ENCODE measurements around the gene CDH4.

CDH4 gene

GRCh38 chr20:61303675-61304074 is 51.6 kb downstream of the CDH4 start:
- Histone ChIP-seq H3K27me3 (ENCODE audit: control insufficient read depth in 1 of 2, insufficient read depth in 2 of 2, low read length in 2 of 2) (peaks cover 0 to 10% of the 10 kb centered on the region in 2 donors), H3K4me3 (ENCODE audit: low read depth in 1 of 2, low read length in 2 of 2) (no peak overlapping the region), H3K36me3 (ENCODE audit: insufficient read depth, low read length) (no peaks in the 10 kb centered on the region), H3K4me1 (ENCODE audit: insufficient read depth, low read length) (peaks cover 12% of the 10 kb centered on the region), H3K27ac (ENCODE audit: low read depth, low read length) (no peak overlapping the region), H3K9me3 (ENCODE audit: low read length) (no peaks in the 10 kb centered on the region), H3K9ac (ENCODE audit: low read length) (no peak overlapping the region)

GRCh38 chr20:61304750-61305149 is 52.7 kb downstream of the CDH4 start:
- no peaks in the 10 kb centered on the region for H3K36me3 ChIP-seq (ENCODE audit: insufficient read depth, low read length)
- no peak overlapping the region for H3K4me3 ChIP-seq (ENCODE audit: low read depth in 1 of 2, low read length in 2 of 2)
- H3K9ac ChIP-seq (ENCODE audit: low read length) = no peak overlapping the region
- H3K9me3 ChIP-seq (ENCODE audit: low read length) = no peaks in the 10 kb centered on the region
- peaks cover 3% of the 10 kb centered on the region for H3K4me1 ChIP-seq (ENCODE audit: insufficient read depth, low read length)
- no peak overlapping the region for H3K27ac ChIP-seq (ENCODE audit: low read depth, low read length)
- H3K27me3 ChIP-seq (ENCODE audit: control insufficient read depth in 1 of 2, insufficient read depth in 2 of 2, low read length in 2 of 2) = peaks cover 0 to 10% of the 10 kb centered on the region in 2 donors

GRCh38 chr20:61306937-61307475 is 54.9 kb downstream of the CDH4 start:
- Histone ChIP-seq H3K9me3 (ENCODE audit: low read length) (no peaks in the 10 kb centered on the region), H3K4me1 (ENCODE audit: insufficient read depth, low read length) (no peaks in the 10 kb centered on the region), H3K9ac (ENCODE audit: low read length) (no peak overlapping the region), H3K27ac (ENCODE audit: low read depth, low read length) (no peak overlapping the region), H3K4me3 (ENCODE audit: low read depth in 1 of 2, low read length in 2 of 2) (no peak overlapping the region), H3K27me3 (ENCODE audit: control insufficient read depth in 1 of 2, insufficient read depth in 2 of 2, low read length in 2 of 2) (peaks cover 0 to 10% of the 10 kb centered on the region in 2 donors), H3K36me3 (ENCODE audit: insufficient read depth, low read length) (no peaks in the 10 kb centered on the region)

GRCh38 chr20:61307686-61308476 is 55.8 kb downstream of the CDH4 start:
- H3K4me1 ChIP-seq (ENCODE audit: insufficient read depth, low read length) = no peaks in the 10 kb centered on the region
- H3K9ac ChIP-seq (ENCODE audit: low read length) = no peak overlapping the region
- no peaks in the 10 kb centered on the region for H3K36me3 ChIP-seq (ENCODE audit: insufficient read depth, low read length)
- no peaks in the 10 kb centered on the region for H3K9me3 ChIP-seq (ENCODE audit: low read length)
- peaks cover 0 to 10% of the 10 kb centered on the region in 2 donors for H3K27me3 ChIP-seq (ENCODE audit: control insufficient read depth in 1 of 2, insufficient read depth in 2 of 2, low read length in 2 of 2)
- H3K4me3 ChIP-seq (ENCODE audit: low read depth in 1 of 2, low read length in 2 of 2) = no peak overlapping the region
- H3K27ac ChIP-seq (ENCODE audit: low read depth, low read length) = no peak overlapping the region

- Histone ChIP-seq H3K9me3 (ENCODE audit: low read length) (no peaks in the 10 kb centered on the region), H3K27ac (ENCODE audit: low read depth, low read length) (no peak overlapping the region), H3K27me3 (ENCODE audit: control insufficient read depth in 1 of 2, insufficient read depth in 2 of 2, low read length in 2 of 2) (peaks cover 0 to 10% of the 10 kb centered on the region in 2 donors), H3K4me3 (ENCODE audit: low read depth in 1 of 2, low read length in 2 of 2) (no peak overlapping the region), H3K4me1 (ENCODE audit: insufficient read depth, low read length) (no peaks in the 10 kb centered on the region), H3K36me3 (ENCODE audit: insufficient read depth, low read length) (no peaks in the 10 kb centered on the region), H3K9ac (ENCODE audit: low read length) (no peak overlapping the region)
Observed at GRCh38 chr20:61308477-61308774, 56.4 kb downstream of the CDH4 start.

GRCh38 chr20:61310954-61311353 is 58.9 kb downstream of the CDH4 start:
- Histone ChIP-seq H3K27ac (ENCODE audit: low read depth, low read length) (no peak overlapping the region), H3K27me3 (ENCODE audit: control insufficient read depth in 1 of 2, insufficient read depth in 2 of 2, low read length in 2 of 2) (peaks cover 0 to 15% of the 10 kb centered on the region in 2 donors), H3K4me1 (ENCODE audit: insufficient read depth, low read length) (no peaks in the 10 kb centered on the region), H3K9ac (ENCODE audit: low read length) (no peak overlapping the region), H3K4me3 (ENCODE audit: low read depth in 1 of 2, low read length in 2 of 2) (no peak overlapping the region), H3K36me3 (ENCODE audit: insufficient read depth, low read length) (no peaks in the 10 kb centered on the region), H3K9me3 (ENCODE audit: low read length) (no peaks in the 10 kb centered on the region)

- H3K9me3 ChIP-seq (ENCODE audit: low read length) = no peaks in the 10 kb centered on the region
- peaks cover 0 to 15% of the 10 kb centered on the region in 2 donors for H3K27me3 ChIP-seq (ENCODE audit: control insufficient read depth in 1 of 2, insufficient read depth in 2 of 2, low read length in 2 of 2)
- no peaks in the 10 kb centered on the region for H3K4me1 ChIP-seq (ENCODE audit: insufficient read depth, low read length)
- H3K36me3 ChIP-seq (ENCODE audit: insufficient read depth, low read length) = no peaks in the 10 kb centered on the region
- no peak overlapping the region for H3K9ac ChIP-seq (ENCODE audit: low read length)
- no peak overlapping the region for H3K27ac ChIP-seq (ENCODE audit: low read depth, low read length)
- no peak overlapping the region for H3K4me3 ChIP-seq (ENCODE audit: low read depth in 1 of 2, low read length in 2 of 2)
Observed at GRCh38 chr20:61311656-61312387, 59.8 kb downstream of the CDH4 start.

- Histone ChIP-seq H3K4me1 (ENCODE audit: insufficient read depth, low read length) (no peaks in the 10 kb centered on the region), H3K36me3 (ENCODE audit: insufficient read depth, low read length) (no peaks in the 10 kb centered on the region), H3K9me3 (ENCODE audit: low read length) (no peaks in the 10 kb centered on the region), H3K9ac (ENCODE audit: low read length) (no peak overlapping the region), H3K27me3 (ENCODE audit: control insufficient read depth in 1 of 2, insufficient read depth in 2 of 2, low read length in 2 of 2) (peaks cover 0 to 6% of the 10 kb centered on the region in 2 donors), H3K4me3 (ENCODE audit: low read depth in 1 of 2, low read length in 2 of 2) (no peak overlapping the region), H3K27ac (ENCODE audit: low read depth, low read length) (no peak overlapping the region)
Observed at GRCh38 chr20:61312925-61313324, 60.9 kb downstream of the CDH4 start.

- Histone ChIP-seq H3K27ac (ENCODE audit: low read depth, low read length) (no peak overlapping the region), H3K4me3 (ENCODE audit: low read depth in 1 of 2, low read length in 2 of 2) (no peak overlapping the region), H3K4me1 (ENCODE audit: insufficient read depth, low read length) (no peaks in the 10 kb centered on the region), H3K9ac (ENCODE audit: low read length) (no peak overlapping the region), H3K9me3 (ENCODE audit: low read length) (no peaks in the 10 kb centered on the region), H3K36me3 (ENCODE audit: insufficient read depth, low read length) (no peaks in the 10 kb centered on the region), H3K27me3 (ENCODE audit: control insufficient read depth in 1 of 2, insufficient read depth in 2 of 2, low read length in 2 of 2) (peaks cover 0 to 9% of the 10 kb centered on the region in 2 donors)
Observed at GRCh38 chr20:61313396-61313795, 61.3 kb downstream of the CDH4 start.

GRCh38 chr20:61314326-61315010 is 62.4 kb downstream of the CDH4 start:
- Histone ChIP-seq H3K27me3 (ENCODE audit: control insufficient read depth in 1 of 2, insufficient read depth in 2 of 2, low read length in 2 of 2) (peaks cover 0 to 13% of the 10 kb centered on the region in 2 donors), H3K27ac (ENCODE audit: low read depth, low read length) (no peak overlapping the region), H3K36me3 (ENCODE audit: insufficient read depth, low read length) (no peaks in the 10 kb centered on the region), H3K9ac (ENCODE audit: low read length) (no peak overlapping the region), H3K4me3 (ENCODE audit: low read depth in 1 of 2, low read length in 2 of 2) (no peak overlapping the region), H3K9me3 (ENCODE audit: low read length) (no peaks in the 10 kb centered on the region), H3K4me1 (ENCODE audit: insufficient read depth, low read length) (no peaks in the 10 kb centered on the region)

GRCh38 chr20:61315319-61315718 is 63.3 kb downstream of the CDH4 start:
- Histone ChIP-seq H3K4me3 (ENCODE audit: low read depth in 1 of 2, low read length in 2 of 2) (no peak overlapping the region), H3K9ac (ENCODE audit: low read length) (no peak overlapping the region), H3K9me3 (ENCODE audit: low read length) (no peaks in the 10 kb centered on the region), H3K27me3 (ENCODE audit: control insufficient read depth in 1 of 2, insufficient read depth in 2 of 2, low read length in 2 of 2) (peaks cover 0 to 13% of the 10 kb centered on the region in 2 donors), H3K4me1 (ENCODE audit: insufficient read depth, low read length) (no peaks in the 10 kb centered on the region), H3K36me3 (ENCODE audit: insufficient read depth, low read length) (no peaks in the 10 kb centered on the region), H3K27ac (ENCODE audit: low read depth, low read length) (no peak overlapping the region)
